Measurements from ENCODE around the gene PREX1. TPM values are rescaled to one million over a fixed set of nuclear protein-coding genes. Genes with fewer than 3 reads are reported as not detected.
"Not testable (repeated sequence)": the region's sequence is repeated elsewhere in the genome, so short reads cannot be mapped to it uniquely, and the experiment has no call there.

The PREX1 gene
- polyA plus RNA-seq, 3 donors: 12.2 to 16.7 (median 14.1) TPM

- no peak for DNase-seq (ENCODE audit: extremely low read depth in 1 of 11, low read depth in 9 of 11, low spot score in 4 of 11)
Measured at GRCh38 chr20:48788486-48789072, 39.2 kb downstream of the PREX1 start.

DNA sequence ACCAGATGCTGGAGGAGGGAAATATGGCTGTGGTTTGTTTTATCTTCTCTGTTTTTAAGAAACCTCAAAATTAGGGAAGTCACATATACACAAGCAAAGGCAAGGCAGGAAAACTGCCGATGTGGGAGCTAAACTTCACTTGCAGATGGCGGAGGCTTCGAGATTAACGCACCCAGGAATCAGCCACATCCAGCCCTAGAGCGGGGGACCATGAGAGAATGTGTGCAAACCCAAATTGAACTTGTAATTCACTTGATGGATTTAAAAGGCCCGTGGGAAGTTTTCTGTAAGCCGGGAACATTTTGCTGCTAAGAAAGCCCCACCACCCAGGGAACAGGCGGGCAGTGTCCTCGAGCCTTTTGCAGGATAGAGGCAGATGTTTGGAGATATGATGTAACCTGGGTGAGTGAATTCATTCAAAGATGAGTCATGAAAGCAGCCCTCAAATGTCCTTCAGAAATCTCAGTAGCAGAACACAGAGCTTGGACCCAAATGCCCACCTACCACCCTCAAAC is 39.9 kb downstream of the PREX1 start:
- DNase-seq (ENCODE audit: extremely low read depth in 1 of 11, low read depth in 9 of 11, low spot score in 4 of 11): no peak

- DNase-seq (ENCODE audit: extremely low read depth in 1 of 11, low read depth in 9 of 11, low spot score in 4 of 11): no peak
Measured at GRCh38 chr20:48786951-48787705, 40.7 kb downstream of the PREX1 start.

DNA sequence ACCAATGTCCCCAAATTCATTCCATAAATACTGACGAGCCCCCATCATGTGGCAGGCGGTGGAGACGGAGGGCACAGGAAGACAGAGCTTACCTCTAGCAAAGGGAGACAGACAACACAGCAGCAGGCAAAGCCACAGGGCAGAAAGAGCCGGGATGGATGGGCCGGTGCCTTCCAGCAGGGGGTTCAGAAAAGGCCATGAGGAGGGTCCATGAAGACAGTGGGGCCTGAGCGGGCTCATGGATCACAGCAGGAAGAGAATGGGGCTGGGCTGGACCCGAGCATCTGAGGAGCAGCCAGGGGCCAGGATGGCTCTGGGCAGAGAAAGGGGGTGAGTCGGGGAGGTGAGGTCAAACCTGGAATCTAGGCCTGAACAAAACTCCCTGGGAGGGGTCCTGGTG is 42.0 kb downstream of the PREX1 start:
- DNase-seq (ENCODE audit: extremely low read depth in 1 of 11, low read depth in 9 of 11, low spot score in 4 of 11): no peak

DNA sequence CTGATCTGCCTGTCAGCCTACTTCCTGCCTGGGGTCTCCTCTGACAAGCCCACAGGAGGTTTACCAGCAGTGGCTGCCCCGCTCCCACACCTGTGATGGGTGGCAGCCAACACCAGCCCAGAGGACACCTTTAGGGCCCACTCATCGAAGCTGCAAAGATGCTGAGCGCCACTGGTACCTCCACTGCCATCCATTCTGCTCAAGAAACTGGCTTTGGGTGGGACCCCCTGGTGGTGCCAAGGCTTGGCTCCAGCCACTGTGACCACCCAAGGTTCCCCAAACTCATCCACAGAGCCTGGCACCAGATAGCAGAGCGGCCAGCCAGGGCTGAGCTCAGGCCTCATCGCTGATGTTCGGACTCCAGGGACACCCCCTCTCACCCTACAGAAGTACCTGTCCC is 42.5 kb downstream of the PREX1 start:
- no peak for DNase-seq (ENCODE audit: extremely low read depth in 1 of 11, low read depth in 9 of 11, low spot score in 4 of 11)

- DNase-seq (ENCODE audit: extremely low read depth in 1 of 11, low read depth in 9 of 11, low spot score in 4 of 11): no peak
Measured at GRCh38 chr20:48784273-48784641, 43.5 kb downstream of the PREX1 start.

DNA sequence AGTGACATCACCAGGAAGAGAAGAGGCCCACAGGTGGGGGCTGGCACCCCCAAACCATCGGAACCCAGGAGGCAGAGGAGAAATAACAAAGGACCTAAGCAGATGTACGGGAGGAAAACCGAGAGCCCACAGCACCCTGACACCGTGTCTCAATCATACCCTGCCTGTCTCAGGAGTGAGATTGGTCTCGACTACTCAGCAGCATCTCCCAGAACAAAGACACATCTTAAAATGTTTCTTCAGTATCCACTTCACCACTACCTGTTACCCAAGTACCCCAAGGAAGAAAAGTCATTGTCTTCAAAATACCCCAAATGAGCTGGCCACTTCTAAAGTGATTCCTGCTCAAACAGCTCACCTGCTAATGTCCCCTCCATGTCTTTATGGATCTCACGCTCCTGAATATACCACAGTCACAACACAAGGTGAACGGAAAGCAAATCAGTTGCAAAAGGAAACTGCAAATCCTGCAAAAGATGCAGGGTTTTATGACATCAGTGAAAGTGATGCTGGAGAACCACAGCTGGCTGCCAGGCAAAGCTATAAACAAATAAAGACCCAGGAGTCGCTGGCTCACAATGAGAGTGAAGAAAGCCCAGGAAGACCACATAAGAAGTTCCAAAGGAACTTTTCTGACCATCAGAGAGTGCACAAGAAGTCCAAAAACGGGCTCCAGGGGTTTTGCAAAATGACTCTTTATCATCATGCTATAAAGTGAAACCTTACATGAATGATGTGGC is 44.1 kb downstream of the PREX1 start:
- DNase-seq (ENCODE audit: extremely low read depth in 1 of 11, low read depth in 9 of 11, low spot score in 4 of 11): no peak

- no peak for DNase-seq (ENCODE audit: extremely low read depth in 1 of 11, low read depth in 9 of 11, low spot score in 4 of 11)
Measured at GRCh38 chr20:48782901-48783308, 44.9 kb downstream of the PREX1 start.

GRCh38 chr20:48782053-48782452 is 45.7 kb downstream of the PREX1 start:
- DNase-seq (ENCODE audit: extremely low read depth in 1 of 11, low read depth in 9 of 11, low spot score in 4 of 11): no peak

DNA sequence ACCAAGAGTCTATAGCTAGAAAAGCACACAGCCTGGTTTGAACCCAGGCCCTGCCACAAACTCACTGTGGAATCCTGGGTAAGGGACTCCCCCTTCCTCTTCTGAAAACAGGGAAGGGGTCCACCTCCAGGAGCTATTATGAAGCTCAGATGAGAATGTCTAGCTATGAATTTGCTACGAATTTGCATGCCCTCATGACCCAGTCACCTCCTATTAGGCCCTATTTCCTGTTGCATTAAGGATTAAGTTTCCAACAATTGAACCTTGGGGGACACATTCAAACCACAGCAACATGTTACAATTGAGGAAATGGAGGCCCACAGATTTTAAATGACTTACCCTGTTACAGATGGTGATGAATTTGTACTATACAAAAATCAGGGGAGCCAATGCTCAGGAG is 46.2 kb downstream of the PREX1 start:
- no peak for DNase-seq (ENCODE audit: extremely low read depth in 1 of 11, low read depth in 9 of 11, low spot score in 4 of 11)

DNA sequence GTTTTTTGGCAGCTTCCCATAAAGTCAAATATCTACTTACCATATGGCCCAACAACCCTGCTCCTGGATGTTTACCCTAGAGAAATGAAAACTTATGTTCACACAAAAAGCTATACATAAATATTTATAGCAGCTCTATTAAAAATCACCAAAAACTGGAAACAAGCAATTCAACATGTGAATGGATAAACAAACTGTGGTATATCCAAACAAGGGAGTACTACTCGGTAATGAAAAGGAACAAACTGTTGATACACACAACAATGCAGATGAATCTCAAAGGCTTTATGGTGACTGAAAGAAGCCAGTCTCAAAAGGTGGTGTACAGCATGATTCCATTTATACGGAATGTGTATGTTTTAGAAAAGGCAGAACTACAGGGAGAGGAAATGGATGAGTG is 48.4 kb downstream of the PREX1 start:
- no peak for DNase-seq (ENCODE audit: extremely low read depth in 1 of 11, low read depth in 9 of 11, low spot score in 4 of 11)

DNA sequence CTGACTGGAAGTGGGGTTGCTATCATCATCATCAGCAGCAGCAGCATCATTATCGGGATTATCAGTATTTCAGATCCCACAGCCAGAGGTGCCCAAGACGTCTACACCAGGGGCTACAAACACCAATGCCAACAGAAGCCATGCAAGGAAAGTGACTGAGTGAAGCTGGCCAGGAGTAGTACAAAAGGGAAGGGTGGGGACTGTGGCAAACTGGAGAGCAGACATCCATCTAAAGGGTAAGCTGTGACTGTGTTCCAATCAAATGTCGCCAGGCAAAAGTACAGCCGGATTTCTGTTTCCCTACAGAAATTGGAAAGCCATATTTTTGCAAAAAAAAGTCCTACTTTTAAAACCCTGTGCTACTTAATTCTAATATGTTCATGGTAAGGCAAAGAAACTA is 50.0 kb downstream of the PREX1 start:
- no peak for DNase-seq (ENCODE audit: extremely low read depth in 1 of 11, low read depth in 9 of 11, low spot score in 4 of 11)

DNA sequence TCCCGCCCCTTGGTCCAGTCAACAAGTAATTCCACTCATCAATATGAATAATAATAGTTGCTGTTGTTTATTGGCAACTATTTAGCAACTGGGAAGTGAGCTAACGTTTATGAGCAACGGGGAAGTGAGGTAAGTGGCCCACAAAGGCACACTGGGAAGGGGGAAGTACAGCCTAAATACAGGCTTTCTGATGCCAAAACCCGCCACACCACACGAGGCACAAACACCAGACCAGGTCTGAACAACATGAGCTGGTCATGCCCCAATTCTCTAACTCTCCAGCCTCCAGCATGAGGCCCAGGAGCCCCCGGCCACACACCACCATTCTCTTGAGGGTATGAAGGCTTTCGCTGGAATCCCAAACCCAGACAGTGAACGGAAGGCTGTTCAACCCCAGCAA is 50.8 kb downstream of the PREX1 start:
- DNase-seq (ENCODE audit: extremely low read depth in 1 of 11, low read depth in 9 of 11, low spot score in 4 of 11): no peak

GRCh38 chr20:48776306-48776705 is 51.5 kb downstream of the PREX1 start:
- no peak for DNase-seq (ENCODE audit: extremely low read depth in 1 of 11, low read depth in 9 of 11, low spot score in 4 of 11)

GRCh38 chr20:48775545-48775944 is 52.3 kb downstream of the PREX1 start:
- DNase-seq (ENCODE audit: extremely low read depth in 1 of 11, low read depth in 9 of 11, low spot score in 4 of 11): not testable (repeated sequence)

GRCh38 chr20:48774696-48775095 is 53.1 kb downstream of the PREX1 start:
- no peak for DNase-seq (ENCODE audit: extremely low read depth in 1 of 11, low read depth in 9 of 11, low spot score in 4 of 11)

DNA sequence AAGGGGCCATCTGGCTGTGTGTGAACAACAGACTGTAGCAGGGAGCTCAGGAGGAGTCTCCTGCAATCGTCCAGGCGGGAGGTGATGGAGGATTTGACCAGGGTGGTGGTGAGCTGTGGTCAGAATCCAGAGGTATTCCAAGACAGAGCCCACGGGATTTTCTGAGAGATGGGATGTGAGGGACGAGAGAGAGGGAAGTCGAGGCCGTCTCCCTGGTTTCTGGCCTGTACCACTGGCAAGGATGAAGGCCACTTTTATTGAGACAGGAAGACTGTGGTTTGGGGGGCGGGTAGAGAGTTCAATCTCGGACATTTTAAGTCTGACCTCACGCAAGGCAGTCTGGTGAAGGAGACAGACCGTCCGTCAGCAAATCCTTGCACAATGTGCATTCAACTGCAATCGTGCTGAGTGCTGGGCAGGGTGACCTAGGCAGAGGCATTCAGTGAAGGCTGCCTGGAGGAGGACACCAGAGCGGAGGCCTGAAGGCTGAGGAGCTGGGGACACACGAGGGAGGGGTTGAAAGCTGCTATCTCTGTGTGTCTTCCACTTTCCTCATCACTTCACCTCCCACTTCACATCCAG is 53.9 kb downstream of the PREX1 start:
- no peak for DNase-seq (ENCODE audit: extremely low read depth in 1 of 11, low read depth in 9 of 11, low spot score in 4 of 11)

DNA sequence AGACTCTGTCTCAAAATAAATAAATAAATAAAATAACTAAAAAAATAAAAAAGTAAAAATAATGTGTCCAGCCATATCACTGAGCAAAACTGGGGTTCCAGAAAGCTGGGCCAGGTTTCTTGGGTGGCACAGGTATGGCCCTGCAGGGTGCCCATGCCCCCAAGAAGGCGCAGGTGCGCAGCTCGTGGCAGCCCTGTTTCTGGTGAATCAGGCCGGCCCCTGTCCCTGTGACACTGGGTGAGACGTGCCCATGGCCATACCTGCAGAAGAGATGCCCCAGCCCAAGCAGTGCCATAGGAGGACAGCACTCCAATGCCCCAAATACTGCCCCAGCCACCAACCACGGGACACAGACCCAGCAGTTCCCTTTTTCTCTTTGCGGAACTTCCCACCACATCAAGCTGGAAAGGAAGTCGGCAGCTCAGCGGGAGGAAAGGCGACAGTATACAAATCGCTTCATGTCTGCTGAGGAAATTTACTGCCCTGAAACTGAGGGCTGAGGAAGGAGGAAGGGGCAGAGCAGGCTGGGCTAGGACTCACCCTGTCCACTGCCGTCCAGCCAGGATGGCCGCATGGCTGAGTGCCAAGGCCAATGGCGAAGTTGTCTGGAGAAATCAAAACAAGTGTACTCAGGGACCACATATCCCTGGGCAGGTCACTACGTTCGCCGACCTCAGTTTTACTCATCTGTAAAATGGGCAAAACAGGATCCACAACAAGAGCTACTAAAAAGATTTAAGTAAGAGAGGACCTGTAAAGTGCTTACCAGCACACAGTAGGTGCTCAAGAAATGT is 55.4 kb downstream of the PREX1 start:
- DNase-seq (ENCODE audit: extremely low read depth in 1 of 11, low read depth in 9 of 11, low spot score in 4 of 11): no peak

GRCh38 chr20:48771542-48771941 is 56.3 kb downstream of the PREX1 start:
- DNase-seq (ENCODE audit: extremely low read depth in 1 of 11, low read depth in 9 of 11, low spot score in 4 of 11): peak in 5 of 11 donors; percentile 44 to 56 (median 51)
